NCI-H2107 (cell line): ENCODE measurements around the gene CHRND.
"Not testable (repeated sequence)": the region's sequence is repeated elsewhere in the genome, so short reads cannot be mapped to it uniquely, and the experiment has no call there.

Experiments
- DNase-seq: peaks from one replicate; lab custom pipeline; 2025; lab: John Stamatoyannopoulos, UW

The CHRND gene

GRCh38 chr2:232528746-232529460 is 2.9 kb downstream of the CHRND start:
- no peak for DNase-seq

- no peak for DNase-seq
Observed at GRCh38 chr2:232529806-232530547, 4.0 kb downstream of the CHRND start.

- no peak for DNase-seq
Observed at GRCh38 chr2:232530626-232531260, 4.8 kb downstream of the CHRND start.

- DNase-seq, result no peak
Observed at GRCh38 chr2:232532419-232532818, 6.5 kb downstream of the CHRND start.

- not testable (repeated sequence) for DNase-seq
Observed at GRCh38 chr2:232532821-232533220, 6.9 kb downstream of the CHRND start.

GRCh38 chr2:232533944-232534710 is 8.2 kb downstream of the CHRND start:
- DNase-seq, result no peak

- DNase-seq, result no peak
Observed at GRCh38 chr2:232534940-232535651, 9.1 kb downstream of the CHRND start.

GRCh38 chr2:232535761-232536530 is 10.0 kb downstream of the CHRND start:
- no peak for DNase-seq

- DNase-seq, result no peak
Observed at GRCh38 chr2:232537079-232537478, 11.1 kb downstream of the CHRND start.

- DNase-seq, result no peak
Observed at GRCh38 chr2:232537499-232537898, 11.5 kb downstream of the CHRND start.

- DNase-seq, result no peak
Observed at GRCh38 chr2:232538671-232539070, 12.7 kb downstream of the CHRND start.

- DNase-seq, result no peak
Observed at GRCh38 chr2:232539298-232540231, 13.6 kb downstream of the CHRND start, which contains the start of gene CHRNG. Gene CHRNG (plus strand): TSS chr2:232539692. CDS start chr2:232539748, 56 bp downstream.

- no peak for DNase-seq
Observed at GRCh38 chr2:232540441-232541041, 14.6 kb downstream of the CHRND start.

GRCh38 chr2:232541195-232541960 is 15.4 kb downstream of the CHRND start:
- DNase-seq, result no peak

- no peak for DNase-seq
Observed at GRCh38 chr2:232541961-232542714, 16.2 kb downstream of the CHRND start.

- no peak for DNase-seq
Observed at GRCh38 chr2:232542715-232543467, 16.9 kb downstream of the CHRND start.

GRCh38 chr2:232543491-232543890 is 17.5 kb downstream of the CHRND start:
- DNase-seq, result no peak
